ENCODE data around the gene MAP4K1.
"Not testable (repeated sequence)": the region's sequence is repeated elsewhere in the genome, so short reads cannot be mapped to it uniquely, and the experiment has no call there.

Gene MAP4K1

DNA sequence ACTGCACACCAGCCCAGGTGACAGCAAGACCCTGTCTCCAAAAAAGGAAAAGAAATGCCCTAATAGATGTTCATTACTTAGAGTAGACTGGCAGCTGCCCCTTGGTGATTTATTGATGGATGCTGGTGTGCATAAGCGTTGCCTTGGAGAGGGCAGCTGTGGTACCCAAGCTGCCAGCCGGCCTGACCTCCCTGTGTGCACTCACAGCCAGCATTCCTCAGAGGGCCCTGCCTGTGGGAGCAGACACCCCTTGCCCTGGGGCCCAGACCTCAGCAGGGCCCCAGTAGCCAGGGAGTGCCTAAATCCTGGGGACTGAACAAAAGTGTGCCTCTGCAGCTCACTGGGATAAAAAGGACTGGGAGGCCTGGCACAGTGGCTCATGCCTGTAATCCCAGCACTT, 21.9 kb upstream of the MAP4K1 start:
- H3K9me3 ChIP-seq (ENCODE audit: control insufficient read depth in 2 of 2, low read length in 2 of 2) = no peaks in the 10 kb centered on the region
- H3K9ac ChIP-seq (ENCODE audit: low read depth in 1 of 2, low read length in 2 of 2) = no peak overlapping the region
- no peak overlapping the region for H3K4me3 ChIP-seq (ENCODE audit: low read length in 2 of 2)
- peaks cover 28 to 32% of the 10 kb centered on the region in 2 donors for H3K4me1 ChIP-seq (ENCODE audit: control insufficient read depth in 2 of 2, insufficient read depth in 2 of 2, low read length in 2 of 2)
- peak overlapping the region in 1 of 2 donors; percentile 48 for H3K27ac ChIP-seq (ENCODE audit: low read depth in 2 of 2, low read length in 2 of 2)
- H3K36me3 ChIP-seq (ENCODE audit: control insufficient read depth in 2 of 2, insufficient read depth in 2 of 2, low read length in 2 of 2) = peaks cover 6 to 7% of the 10 kb centered on the region in 2 donors
- no peaks in the 10 kb centered on the region for H3K27me3 ChIP-seq (ENCODE audit: control insufficient read depth in 2 of 2, insufficient read depth in 2 of 2, low read length in 2 of 2)

- Histone ChIP-seq H3K36me3 (ENCODE audit: control insufficient read depth in 2 of 2, insufficient read depth in 2 of 2, low read length in 2 of 2) (peaks cover 6 to 7% of the 10 kb centered on the region in 2 donors), H3K4me3 (ENCODE audit: low read length in 2 of 2) (no peak overlapping the region), H3K9me3 (ENCODE audit: control insufficient read depth in 2 of 2, low read length in 2 of 2) (no peaks in the 10 kb centered on the region), H3K27ac (ENCODE audit: low read depth in 2 of 2, low read length in 2 of 2) (no peak overlapping the region), H3K9ac (ENCODE audit: low read depth in 1 of 2, low read length in 2 of 2) (no peak overlapping the region), H3K4me1 (ENCODE audit: control insufficient read depth in 2 of 2, insufficient read depth in 2 of 2, low read length in 2 of 2) (peaks cover 25 to 26% of the 10 kb centered on the region in 2 donors), H3K27me3 (ENCODE audit: control insufficient read depth in 2 of 2, insufficient read depth in 2 of 2, low read length in 2 of 2) (no peaks in the 10 kb centered on the region)
Measured at GRCh38 chr19:38638461-38638860, 20.7 kb upstream of the MAP4K1 start.

DNA sequence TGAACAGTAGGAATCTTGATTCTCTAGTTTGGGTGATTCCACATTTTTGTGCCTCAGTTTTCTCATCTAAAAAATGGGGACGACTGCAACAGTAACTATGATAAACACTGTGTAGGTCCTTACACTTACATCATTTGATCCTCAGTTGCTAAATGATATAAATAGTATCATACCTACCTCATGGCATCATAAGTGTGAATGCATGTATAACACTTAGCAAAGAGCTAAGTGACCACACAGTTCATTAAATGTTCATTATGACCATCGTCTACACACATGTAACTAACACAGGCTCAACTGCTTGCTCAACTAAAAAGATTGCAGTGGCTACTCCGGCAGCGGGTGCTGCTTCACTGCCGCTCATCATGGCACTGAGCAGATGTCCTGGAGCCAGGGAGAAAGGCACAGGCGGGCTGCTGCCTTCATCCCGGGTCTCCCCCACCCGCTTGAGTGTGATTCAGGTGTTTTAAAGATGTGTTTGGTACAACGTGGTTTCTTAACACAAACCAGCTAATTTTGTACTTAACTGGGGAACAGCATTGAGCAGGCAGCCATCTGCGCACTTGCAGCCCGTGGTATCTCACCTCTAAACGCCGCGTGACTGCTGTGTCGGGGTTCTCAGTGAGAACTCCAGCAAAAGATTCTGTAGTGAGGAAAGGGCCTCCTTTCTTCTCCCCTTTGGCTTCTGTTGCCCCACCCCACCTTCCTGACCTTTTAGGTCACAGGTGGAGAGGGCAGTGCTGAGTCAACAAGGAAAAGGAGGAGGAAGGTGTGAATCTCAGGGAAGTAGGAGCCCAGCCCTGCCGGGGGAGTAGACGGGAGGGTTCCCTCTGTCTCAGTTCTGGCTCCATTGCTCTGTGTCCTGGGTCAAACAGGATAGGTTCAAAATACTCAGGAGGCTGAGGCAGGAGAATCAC, 18.0 kb upstream of the MAP4K1 start:
- H3K4me1 ChIP-seq (ENCODE audit: control insufficient read depth in 2 of 2, insufficient read depth in 2 of 2, low read length in 2 of 2) = peaks cover 20 to 21% of the 10 kb centered on the region in 2 donors
- H3K27ac ChIP-seq (ENCODE audit: low read depth in 2 of 2, low read length in 2 of 2) = peak overlapping the region; percentile 81 to 89
- H3K9me3 ChIP-seq (ENCODE audit: control insufficient read depth in 2 of 2, low read length in 2 of 2) = no peaks in the 10 kb centered on the region
- no peaks in the 10 kb centered on the region for H3K27me3 ChIP-seq (ENCODE audit: control insufficient read depth in 2 of 2, insufficient read depth in 2 of 2, low read length in 2 of 2)
- H3K36me3 ChIP-seq (ENCODE audit: control insufficient read depth in 2 of 2, insufficient read depth in 2 of 2, low read length in 2 of 2) = peaks cover 15 to 22% of the 10 kb centered on the region in 2 donors
- peak overlapping the region in 1 of 2 donors; percentile 38 for H3K9ac ChIP-seq (ENCODE audit: low read depth in 1 of 2, low read length in 2 of 2)
- no peak overlapping the region for H3K4me3 ChIP-seq (ENCODE audit: low read length in 2 of 2)

DNA sequence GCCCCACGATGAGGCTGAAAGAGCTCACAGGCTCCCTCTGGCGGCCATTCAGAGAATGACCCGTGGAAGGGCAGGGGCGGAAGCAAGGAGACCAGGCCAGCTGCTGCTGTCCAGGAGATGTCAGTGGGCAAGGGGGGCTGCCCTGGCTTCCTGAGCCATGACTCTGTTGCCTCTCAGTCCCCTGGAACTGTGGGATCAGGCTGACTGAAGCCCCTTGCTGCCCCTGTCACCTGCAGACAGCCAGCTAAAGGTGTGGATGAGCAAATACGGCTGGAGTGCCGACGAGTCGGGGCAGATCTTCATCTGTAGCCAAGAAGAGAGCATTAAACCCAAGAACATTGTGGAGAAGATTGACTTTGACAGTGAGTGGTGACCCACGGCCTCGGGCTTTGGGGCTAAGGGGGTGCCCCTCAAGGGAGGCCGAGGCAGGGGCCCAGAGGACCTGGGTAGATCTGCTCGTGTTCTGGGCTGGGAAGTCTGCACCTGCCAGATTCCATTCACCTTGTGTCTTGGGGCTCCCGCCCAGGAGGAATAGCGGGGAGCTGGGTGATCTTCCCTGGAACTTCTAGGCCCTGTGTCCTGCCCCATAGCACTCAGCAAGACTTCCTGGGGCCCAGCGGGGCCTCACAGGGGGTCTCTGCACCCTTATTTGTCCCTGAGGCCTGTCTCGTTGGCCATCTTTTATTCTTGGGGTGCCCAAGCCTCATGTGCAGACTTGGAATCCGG, 17.2 kb upstream of the MAP4K1 start:
- H3K36me3 ChIP-seq (ENCODE audit: control insufficient read depth in 2 of 2, insufficient read depth in 2 of 2, low read length in 2 of 2) = peaks cover 15 to 25% of the 10 kb centered on the region in 2 donors
- H3K4me1 ChIP-seq (ENCODE audit: control insufficient read depth in 2 of 2, insufficient read depth in 2 of 2, low read length in 2 of 2) = peaks cover 20 to 21% of the 10 kb centered on the region in 2 donors
- no peaks in the 10 kb centered on the region for H3K27me3 ChIP-seq (ENCODE audit: control insufficient read depth in 2 of 2, insufficient read depth in 2 of 2, low read length in 2 of 2)
- peak overlapping the region in 1 of 2 donors; percentile 26 for H3K27ac ChIP-seq (ENCODE audit: low read depth in 2 of 2, low read length in 2 of 2)
- no peaks in the 10 kb centered on the region for H3K9me3 ChIP-seq (ENCODE audit: control insufficient read depth in 2 of 2, low read length in 2 of 2)
- peak overlapping the region in 1 of 2 donors; percentile 50 for H3K9ac ChIP-seq (ENCODE audit: low read depth in 1 of 2, low read length in 2 of 2)
- no peak overlapping the region for H3K4me3 ChIP-seq (ENCODE audit: low read length in 2 of 2)

- no peak overlapping the region for H3K4me3 ChIP-seq (ENCODE audit: low read length in 2 of 2)
- peaks cover 17 to 20% of the 10 kb centered on the region in 2 donors for H3K4me1 ChIP-seq (ENCODE audit: control insufficient read depth in 2 of 2, insufficient read depth in 2 of 2, low read length in 2 of 2)
- H3K36me3 ChIP-seq (ENCODE audit: control insufficient read depth in 2 of 2, insufficient read depth in 2 of 2, low read length in 2 of 2) = peaks cover 26 to 43% of the 10 kb centered on the region in 2 donors
- H3K27me3 ChIP-seq (ENCODE audit: control insufficient read depth in 2 of 2, insufficient read depth in 2 of 2, low read length in 2 of 2) = no peaks in the 10 kb centered on the region
- H3K9ac ChIP-seq (ENCODE audit: low read depth in 1 of 2, low read length in 2 of 2) = no peak overlapping the region
- H3K9me3 ChIP-seq (ENCODE audit: control insufficient read depth in 2 of 2, low read length in 2 of 2) = no peaks in the 10 kb centered on the region
- no peak overlapping the region for H3K27ac ChIP-seq (ENCODE audit: low read depth in 2 of 2, low read length in 2 of 2)
Measured at GRCh38 chr19:38632476-38633213, 14.9 kb upstream of the MAP4K1 start.

DNA sequence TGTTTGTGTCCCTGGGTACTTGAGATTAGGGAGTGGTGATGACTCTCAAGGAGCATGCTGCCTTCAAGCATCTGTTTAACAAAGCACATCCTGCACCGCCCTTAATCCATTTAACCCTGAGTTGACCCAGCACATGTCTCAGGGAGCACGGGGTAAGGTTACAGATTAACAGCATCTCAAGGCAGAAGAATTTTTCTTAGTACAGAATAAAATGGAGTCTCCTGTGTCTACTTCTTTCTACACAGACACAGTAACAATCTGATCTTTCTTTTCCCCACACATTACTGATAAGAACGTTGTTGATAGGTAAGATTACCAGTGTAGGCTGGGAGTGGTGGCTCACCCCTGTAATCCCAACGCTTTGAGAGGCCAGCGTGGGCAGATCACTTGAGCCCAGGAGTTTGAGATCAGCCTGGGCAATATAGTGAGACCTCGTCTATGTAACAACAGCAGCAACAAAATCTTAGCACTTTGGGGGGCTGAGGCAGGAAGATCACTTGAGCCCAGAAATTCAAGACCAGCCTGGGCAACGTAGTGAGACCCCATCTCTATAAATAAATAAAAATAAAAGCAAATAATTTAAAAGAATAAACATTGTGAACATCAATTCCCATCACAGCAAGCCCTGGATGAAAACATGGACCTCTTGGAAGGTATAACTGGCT, 14.2 kb upstream of the MAP4K1 start:
- Histone ChIP-seq H3K4me1 (ENCODE audit: control insufficient read depth in 2 of 2, insufficient read depth in 2 of 2, low read length in 2 of 2) (peaks cover 16 to 17% of the 10 kb centered on the region in 2 donors), H3K36me3 (ENCODE audit: control insufficient read depth in 2 of 2, insufficient read depth in 2 of 2, low read length in 2 of 2) (peaks cover 26 to 49% of the 10 kb centered on the region in 2 donors)
- H3K9ac ChIP-seq (ENCODE audit: low read depth in 1 of 2, low read length in 2 of 2); H3K27me3 ChIP-seq (ENCODE audit: control insufficient read depth in 2 of 2, insufficient read depth in 2 of 2, low read length in 2 of 2); H3K9me3 ChIP-seq (ENCODE audit: control insufficient read depth in 2 of 2, low read length in 2 of 2); H3K27ac ChIP-seq (ENCODE audit: low read depth in 2 of 2, low read length in 2 of 2); H3K4me3 ChIP-seq (ENCODE audit: low read length in 2 of 2): not testable (repeated sequence)

GRCh38 chr19:38631301-38631700, 13.5 kb upstream of the MAP4K1 start:
- not testable (repeated sequence) for H3K27me3 ChIP-seq (ENCODE audit: control insufficient read depth in 2 of 2, insufficient read depth in 2 of 2, low read length in 2 of 2); H3K9ac ChIP-seq (ENCODE audit: low read depth in 1 of 2, low read length in 2 of 2); H3K4me3 ChIP-seq (ENCODE audit: low read length in 2 of 2); H3K9me3 ChIP-seq (ENCODE audit: control insufficient read depth in 2 of 2, low read length in 2 of 2); H3K27ac ChIP-seq (ENCODE audit: low read depth in 2 of 2, low read length in 2 of 2)
- H3K36me3 ChIP-seq (ENCODE audit: control insufficient read depth in 2 of 2, insufficient read depth in 2 of 2, low read length in 2 of 2) = peaks cover 33 to 53% of the 10 kb centered on the region in 2 donors
- peaks cover 10 to 11% of the 10 kb centered on the region in 2 donors for H3K4me1 ChIP-seq (ENCODE audit: control insufficient read depth in 2 of 2, insufficient read depth in 2 of 2, low read length in 2 of 2)

- Histone ChIP-seq H3K9ac (ENCODE audit: low read depth in 1 of 2, low read length in 2 of 2) (no peak overlapping the region), H3K27me3 (ENCODE audit: control insufficient read depth in 2 of 2, insufficient read depth in 2 of 2, low read length in 2 of 2) (no peaks in the 10 kb centered on the region), H3K36me3 (ENCODE audit: control insufficient read depth in 2 of 2, insufficient read depth in 2 of 2, low read length in 2 of 2) (peaks cover 36 to 59% of the 10 kb centered on the region in 2 donors), H3K9me3 (ENCODE audit: control insufficient read depth in 2 of 2, low read length in 2 of 2) (no peaks in the 10 kb centered on the region), H3K27ac (ENCODE audit: low read depth in 2 of 2, low read length in 2 of 2) (no peak overlapping the region), H3K4me3 (ENCODE audit: low read length in 2 of 2) (no peak overlapping the region), H3K4me1 (ENCODE audit: control insufficient read depth in 2 of 2, insufficient read depth in 2 of 2, low read length in 2 of 2) (peaks cover 0 to under 1% of the 10 kb centered on the region in 2 donors)
Measured at GRCh38 chr19:38629568-38629967, 11.8 kb upstream of the MAP4K1 start.

- Histone ChIP-seq H3K36me3 (ENCODE audit: control insufficient read depth in 2 of 2, insufficient read depth in 2 of 2, low read length in 2 of 2) (peaks cover 41 to 72% of the 10 kb centered on the region in 2 donors), H3K4me3 (ENCODE audit: low read length in 2 of 2) (no peak overlapping the region), H3K9me3 (ENCODE audit: control insufficient read depth in 2 of 2, low read length in 2 of 2) (no peaks in the 10 kb centered on the region), H3K4me1 (ENCODE audit: control insufficient read depth in 2 of 2, insufficient read depth in 2 of 2, low read length in 2 of 2) (no peaks in the 10 kb centered on the region), H3K27me3 (ENCODE audit: control insufficient read depth in 2 of 2, insufficient read depth in 2 of 2, low read length in 2 of 2) (no peaks in the 10 kb centered on the region), H3K9ac (ENCODE audit: low read depth in 1 of 2, low read length in 2 of 2) (no peak overlapping the region), H3K27ac (ENCODE audit: low read depth in 2 of 2, low read length in 2 of 2) (no peak overlapping the region)
Measured at GRCh38 chr19:38626401-38626800, 8.6 kb upstream of the MAP4K1 start.
